Stimulated activated CD8-positive, alpha-beta memory T cell treated with anti-CD3 and anti-CD28 coated beads, Interleukin-4, amount 100 ng/mL, for 48 hours (primary cell): ENCODE measurements around the gene CAMKMT.

ENCODE experiments used
- DNase-seq: peaks from one replicate; pipeline ENCODE4 v3.0.0-alpha.2; 2020

Gene CAMKMT

GRCh38 chr2:44779793-44780192 is 418.0 kb downstream of the CAMKMT start:
- DNase-seq: no peak

DNA sequence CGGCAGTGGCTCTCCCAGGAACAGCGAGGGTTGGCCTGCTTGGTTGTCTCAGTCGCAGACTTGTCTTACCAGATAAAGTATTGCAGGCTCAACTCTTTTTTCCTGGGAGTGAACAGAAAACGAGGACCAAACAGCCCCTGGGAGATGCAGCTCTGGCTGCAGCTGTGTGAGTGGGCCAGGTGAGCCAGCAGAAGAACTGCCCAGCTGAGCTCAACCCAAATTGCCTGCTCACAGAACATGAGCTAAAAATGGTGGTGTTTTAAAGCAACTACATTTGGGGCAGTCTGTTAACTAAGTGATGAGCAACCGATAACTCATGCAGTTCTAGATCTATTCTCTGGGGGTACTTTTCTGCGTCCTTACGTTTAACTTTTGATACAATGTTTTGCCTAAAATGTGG is 418.7 kb downstream of the CAMKMT start:
- no peak for DNase-seq

GRCh38 chr2:44785433-44785832 is 423.7 kb downstream of the CAMKMT start:
- DNase-seq: no peak

GRCh38 chr2:44786045-44786816 is 424.5 kb downstream of the CAMKMT start:
- DNase-seq: no peak

DNA sequence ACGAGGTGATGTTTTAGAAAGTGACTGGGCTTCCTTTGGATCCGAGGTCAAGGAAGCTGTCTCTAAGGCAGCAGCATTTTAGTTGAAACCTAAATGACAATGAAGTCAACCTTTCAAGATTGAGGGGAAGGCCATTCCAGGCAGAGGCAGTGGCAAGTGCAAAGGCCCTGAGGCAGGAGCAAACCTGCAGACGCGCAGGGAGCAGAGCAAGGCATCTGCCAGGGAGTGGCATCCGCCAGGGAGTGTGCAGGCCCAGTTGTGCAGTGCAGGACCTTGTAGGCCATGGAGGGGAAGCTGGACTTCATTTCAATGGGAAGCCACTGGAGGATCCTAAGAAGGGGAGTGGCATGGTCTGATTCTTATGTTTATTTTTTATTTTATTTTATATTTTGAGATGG is 425.1 kb downstream of the CAMKMT start:
- no peak for DNase-seq

- DNase-seq: no peak
These were observed 425.9 kb downstream of the CAMKMT start for GRCh38 chr2:44787663-44788062.

GRCh38 chr2:44789446-44789845 is 427.7 kb downstream of the CAMKMT start:
- no peak for DNase-seq

DNA sequence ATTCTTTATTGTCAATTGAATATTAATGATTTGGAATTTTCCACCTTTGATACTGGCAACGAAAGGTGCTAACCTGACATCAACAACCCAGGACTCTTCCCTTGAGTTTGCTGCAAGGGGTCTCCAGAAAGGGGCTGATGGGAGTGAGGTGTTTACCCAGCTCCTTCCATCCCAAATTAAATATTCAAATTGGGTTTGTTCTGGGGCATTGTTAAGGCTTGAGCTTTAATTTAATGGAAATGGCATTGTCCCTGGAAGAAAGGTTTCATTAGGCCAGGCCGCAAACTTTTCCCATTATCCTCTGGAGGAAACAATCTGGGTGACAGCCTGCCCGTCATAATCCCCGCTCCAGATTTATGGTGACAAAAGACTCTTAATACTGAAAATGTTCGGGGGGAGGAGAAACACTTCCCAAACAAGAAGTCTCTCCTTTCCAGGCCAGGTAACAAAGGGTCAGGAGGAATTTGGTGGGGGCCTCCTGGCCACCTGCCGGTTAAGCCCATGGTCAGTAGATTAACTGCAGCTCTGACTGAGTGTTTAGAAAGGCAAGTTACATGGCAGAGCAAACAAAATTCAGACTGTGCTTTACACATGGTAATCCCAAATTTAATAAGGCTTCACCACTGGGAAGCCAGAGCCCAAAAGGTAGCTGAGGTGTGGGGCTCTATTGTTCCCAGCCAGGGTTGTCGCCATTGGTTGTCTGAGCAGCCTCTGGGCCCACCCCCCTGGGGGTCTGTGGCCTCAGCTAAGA is 428.4 kb downstream of the CAMKMT start:
- no peak for DNase-seq

DNA sequence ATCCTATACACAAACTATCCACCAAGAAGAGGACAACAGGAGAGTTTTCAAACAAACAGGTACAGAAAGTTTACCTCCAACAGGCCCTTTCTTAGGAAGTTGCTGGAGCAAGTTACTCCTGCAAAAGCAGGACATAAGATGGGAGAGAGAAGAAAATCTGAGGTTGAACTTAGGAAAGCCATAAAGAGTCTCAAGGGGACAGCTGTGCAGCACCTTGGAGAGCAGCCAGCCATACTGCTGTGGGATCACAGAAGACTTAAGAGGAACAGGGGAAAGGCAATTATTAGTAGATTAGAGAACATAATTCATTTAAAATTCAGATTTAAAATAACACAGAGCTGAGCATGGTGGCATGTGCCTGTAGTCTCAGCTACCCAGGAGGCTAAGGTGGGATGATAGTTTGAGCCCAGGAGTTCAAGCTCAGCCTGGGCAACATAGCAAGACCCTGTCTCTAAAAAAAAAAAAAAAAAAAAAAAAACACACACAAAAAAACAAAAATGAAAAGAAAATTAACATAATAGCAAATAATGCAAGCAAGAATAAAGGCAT is 431.6 kb downstream of the CAMKMT start:
- no peak for DNase-seq

DNA sequence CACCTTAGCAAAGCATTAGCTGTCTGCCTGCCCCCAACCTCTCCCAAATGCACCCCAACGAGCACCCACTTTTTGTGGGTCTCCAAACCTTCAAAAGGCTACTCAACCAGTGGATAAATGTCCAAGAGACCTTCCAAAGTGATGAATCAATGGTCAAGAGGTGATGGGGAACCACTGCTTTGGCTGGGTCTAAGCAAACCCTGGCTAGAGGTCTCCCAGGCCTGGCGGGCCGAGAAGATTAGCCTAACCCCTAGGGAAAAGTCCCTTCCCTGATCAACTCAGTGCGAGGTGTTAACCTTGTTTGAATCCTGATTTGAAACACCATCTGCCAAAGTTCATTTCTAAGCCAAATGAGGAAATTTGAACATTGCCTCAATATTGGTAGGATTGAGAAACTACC is 435.0 kb downstream of the CAMKMT start:
- no peak for DNase-seq

DNA sequence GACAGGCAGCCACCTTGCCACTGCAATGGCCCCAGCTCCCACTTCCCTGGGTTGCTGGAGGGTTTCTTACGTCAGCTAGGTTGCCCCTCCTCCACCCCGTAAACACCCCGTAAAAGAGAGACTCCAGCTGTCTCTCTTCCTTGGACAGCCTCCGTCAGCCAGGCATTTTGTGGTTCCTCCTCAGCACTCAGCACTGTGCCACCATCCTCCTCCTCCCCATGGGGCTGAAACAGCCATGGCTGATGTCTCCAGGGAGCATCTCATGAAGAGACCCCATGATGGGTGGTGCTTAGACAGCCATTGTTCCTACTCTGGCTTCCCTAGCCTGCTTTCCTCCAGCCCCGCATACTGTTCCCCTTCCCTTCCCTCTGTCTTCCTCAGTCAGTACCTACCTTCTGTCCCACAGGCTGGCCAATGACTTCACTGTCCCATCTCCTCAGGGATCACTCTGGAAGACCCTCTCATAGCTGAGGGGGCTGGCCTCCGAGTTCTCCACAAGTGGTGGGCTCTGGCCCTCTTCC is 436.5 kb downstream of the CAMKMT start:
- no peak for DNase-seq

- DNase-seq: no peak
These were observed 437.4 kb downstream of the CAMKMT start for GRCh38 chr2:44799105-44799504.

DNA sequence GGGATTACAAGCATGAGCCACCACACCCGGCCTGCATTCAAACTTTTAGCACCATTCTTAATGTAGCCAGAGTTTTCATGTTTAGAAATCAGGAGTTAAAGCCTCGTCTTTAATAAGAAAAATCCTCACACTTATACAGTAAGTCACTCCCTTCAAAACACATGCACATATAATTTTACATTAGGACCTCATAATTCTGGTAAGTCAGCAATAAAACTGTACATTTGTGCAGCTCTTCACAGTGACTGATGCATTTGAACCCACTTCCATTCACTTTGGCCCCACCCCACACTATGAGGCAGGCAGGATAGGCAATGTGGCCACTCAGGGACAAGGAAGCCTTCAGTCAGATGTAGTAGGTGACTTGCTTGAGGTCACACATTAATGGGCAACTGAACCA is 438.0 kb downstream of the CAMKMT start:
- DNase-seq: no peak

DNA sequence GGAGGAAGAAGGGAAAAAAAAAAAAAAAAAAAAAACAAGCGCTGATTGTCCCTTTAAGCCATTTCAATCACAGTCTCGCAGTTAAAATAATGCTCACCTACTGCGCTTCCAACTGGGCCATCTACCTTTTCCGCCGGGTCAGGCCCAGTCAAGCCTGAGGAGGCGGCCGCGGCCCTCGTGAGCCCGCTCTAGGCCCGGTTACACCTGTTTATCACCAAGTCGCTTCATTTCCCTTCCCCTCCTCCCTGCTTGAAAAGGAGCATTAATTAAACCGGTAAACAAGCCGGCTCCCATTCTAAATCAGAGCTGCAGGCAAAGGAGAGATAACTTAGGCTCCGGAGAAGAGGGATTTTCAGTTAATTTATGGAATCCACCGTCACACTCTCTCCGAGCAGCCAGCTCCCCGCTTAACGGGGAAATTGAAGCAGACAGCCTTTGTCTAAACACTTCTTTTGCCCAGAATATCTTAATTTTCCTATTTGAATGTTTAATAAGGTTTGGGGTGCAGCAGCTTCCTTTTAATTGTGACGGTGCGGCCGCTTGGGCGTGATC is 439.6 kb downstream of the CAMKMT start:
- no peak for DNase-seq

- no peak for DNase-seq
These were observed 440.4 kb downstream of the CAMKMT start for GRCh38 chr2:44801841-44802776.

- no peak for DNase-seq
These were observed 441.2 kb downstream of the CAMKMT start for GRCh38 chr2:44802777-44803424.

- no peak for DNase-seq
These were observed 442.9 kb downstream of the CAMKMT start for GRCh38 chr2:44804406-44805265.

- no peak for DNase-seq
These were observed 443.9 kb downstream of the CAMKMT start for GRCh38 chr2:44805401-44806235.

GRCh38 chr2:44807201-44808025 is 445.7 kb downstream of the CAMKMT start:
- no peak for DNase-seq
